HepG2 (cell line): Measurements from ENCODE around the gene TRDMT1. TPM values are rescaled to one million over a fixed set of nuclear protein-coding genes. Genes with fewer than 3 reads are reported as not detected.

Experiments used
- ATAC-seq: fragments of 200-7000 bp; cut with Tn5 transposase; 3 replicates; pipeline ENCODE4 v1.9.1; 2020; ENCODE audit warnings: mild to moderate bottlenecking, moderate library complexity
- BruUV-seq: library from RNA; stranded (reverse); fragments of 400-500 nt; replicated peaks from 2 replicates; lab custom pipeline; 2021; lab: Mats Ljungman, UMichigan
- CTCF ChIA-PET: fragments of 300-600 bp; formaldehyde crosslinking; extraction: SDS; loops from one replicate; lab custom pipeline; 2021; ENCODE audit warnings: low total read pairs, inconsistent platforms, low intra/inter-chr PET ratio; lab: Yijun Ruan, JAX
- POLR2A ChIA-PET: fragments of 350-600 bp; sonication (Branson Sonifier 250); formaldehyde crosslinking; loops from one replicate; lab custom pipeline; 2020; ENCODE audit warnings: antibody characterized with exemption, inconsistent platforms; lab: Yijun Ruan, JAX
- DNase-seq: peaks from one replicate; pipeline ENCODE4 v3.0.0-alpha.2; 2015; ENCODE audit warnings: low spot score
- FAIRE-seq: peaks from 3 replicates; lab custom pipeline; 2011; peaks lifted over from hg19 to GRCh38; lab: Jason Lieb, UNC
- H2AFZ ChIP-seq: one replicate; pipeline ENCODE4 v1.6.1; 2011; ENCODE audit warnings: low read length, inconsistent platforms
- H3K27ac ChIP-seq: fragments of 300-600 bp; 3 replicates; pipeline ENCODE4 v1.8.0; 2011; ENCODE audit warnings: mixed run types, mild to moderate bottlenecking, mixed read lengths, low read length, inconsistent platforms; ENCODE audit not compliant: insufficient read depth; ENCODE audit errors: extremely low read length
- H3K27me3 ChIP-seq, 2 experiments: fragments of 200-600 bp in 1 of 2; 2 replicates in 1 of 2; 3 replicates in 1 of 2; pipeline versions ENCODE4 v1.6.0 to v1.8.0; 2011; ENCODE audit warnings: low read length in 2 of 2, mild to moderate bottlenecking in 2 of 2, moderate library complexity in 2 of 2, inconsistent platforms in 1 of 2; ENCODE audit not compliant: insufficient read depth in 2 of 2, control insufficient read depth in 1 of 2
- H3K36me3 ChIP-seq, 2 experiments: fragments of 200-600 bp in 1 of 2; replicated peaks in 1 of 2; 2 replicates in 1 of 2; 3 replicates in 1 of 2; pipeline versions ENCODE4 v1.5.1 to v1.8.0; 2011; ENCODE audit warnings: low read length in 2 of 2, inconsistent platforms in 1 of 2; ENCODE audit not compliant: insufficient read depth in 2 of 2, control insufficient read depth in 1 of 2
- H3K4me1 ChIP-seq: 2 replicates; pipeline ENCODE4 v1.5.1; 2012; ENCODE audit warnings: low read length, inconsistent platforms; ENCODE audit not compliant: insufficient read depth
- H3K4me2 ChIP-seq: 2 replicates; pipeline ENCODE4 v1.6.0; 2011; ENCODE audit warnings: low read depth, low read length, inconsistent platforms
- H3K4me3 ChIP-seq, 3 experiments: fragments of 200-600 bp in 1 of 3; sonication (generic), shearing (Covaris generic) in 1 of 3; replicated peaks in 1 of 3; 2 replicates each; pipeline ENCODE4 v1.5.1; 2011 to 2016; ENCODE audit warnings: low read length in 3 of 3, inconsistent platforms in 2 of 3, low read depth in 2 of 3, mild to moderate bottlenecking in 2 of 3, control low read depth in 1 of 3, mixed read lengths in 1 of 3; ENCODE audit not compliant: insufficient read depth in 1 of 3
- H3K79me2 ChIP-seq: one replicate; pipeline ENCODE4 v1.6.1; 2011; ENCODE audit warnings: low read length, inconsistent platforms; ENCODE audit not compliant: insufficient read depth
- H3K9ac ChIP-seq: 2 replicates; pipeline ENCODE4 v1.6.0; 2011; ENCODE audit warnings: mild to moderate bottlenecking, low read depth, low read length, inconsistent platforms; ENCODE audit not compliant: insufficient read depth
- H3K9me3 ChIP-seq: 2 replicates; pipeline ENCODE4 v1.5.1; 2012; ENCODE audit warnings: mild to moderate bottlenecking, low read length
- H4K20me1 ChIP-seq: 2 replicates; pipeline ENCODE4 v1.6.0; 2011; ENCODE audit warnings: inconsistent platforms, mild to moderate bottlenecking, low read length, moderate library complexity; ENCODE audit not compliant: insufficient read depth
- BCLAF1 ChIP-seq: fragments of 450-650 bp; IDR thresholded peaks from 2 replicates; pipeline ENCODE4 v1.6.1; 2017; ENCODE audit warnings: mild to moderate bottlenecking
- CEBPB ChIP-seq: IDR thresholded peaks from 2 replicates; pipeline ENCODE4 v1.6.1; 2011; ENCODE audit warnings: low read depth, low read length, improper control_type of control experiment, borderline replicate concordance
- CHD4 ChIP-seq: fragments of 200-600 bp; sonication (generic); IDR thresholded peaks from 2 replicates; pipeline ENCODE4 v1.7.0; 2017; ENCODE audit warnings: mild to moderate bottlenecking, low read length, borderline replicate concordance
- FOXJ3 ChIP-seq: sonication (generic); formaldehyde crosslinking; IDR thresholded peaks from 2 replicates; pipeline ENCODE4 v1.4.0; 2020; ENCODE audit warnings: missing genetic modification reagents, mild to moderate bottlenecking, borderline replicate concordance
- HNRNPUL1 ChIP-seq: fragments of 200-400 bp; formaldehyde crosslinking; IDR thresholded peaks from 2 replicates; pipeline ENCODE4 v1.6.1; 2017; ENCODE audit warnings: low read depth, mild to moderate bottlenecking, low read length, moderate library complexity
- SIN3A ChIP-seq: IDR thresholded peaks from 2 replicates; pipeline ENCODE4 v1.6.1; 2011; ENCODE audit warnings: low read depth, mild to moderate bottlenecking, control low read depth, low read length, borderline replicate concordance
- ZNF331 ChIP-seq: sonication (generic); formaldehyde crosslinking; IDR thresholded peaks from 2 replicates; pipeline ENCODE4 v1.4.0; 2020; ENCODE audit warnings: missing genetic modification reagents
- ZNF343 ChIP-seq: sonication (generic); formaldehyde crosslinking; IDR thresholded peaks from 2 replicates; pipeline ENCODE4 v1.4.0; 2020; ENCODE audit warnings: mild to moderate bottlenecking, missing genetic modification reagents
- ZNF878 ChIP-seq: sonication (generic); formaldehyde crosslinking; IDR thresholded peaks from 2 replicates; pipeline ENCODE4 v1.8.1; 2023; ENCODE audit warnings: mild to moderate bottlenecking, missing genetic modification reagents, moderate library complexity
- WGBS: methylation state at CpG from one replicate; pipeline ENCODE4 v1.1.6; 2017; ENCODE audit warnings: low lambda C conversion rate; 5-methylcytosine and 5-hydroxymethylcytosine counted together
- in situ Hi-C: cut with HindIII; loops from 2 replicates; pipeline ENCODE4 v1.10.0; 2017; ENCODE audit warnings: low pct_unique_long_range_greater_than_20kb; ENCODE audit not compliant: extremely low pct_ligation_motif_present
- intact Hi-C: fragments of 100-400 bp; cut with micrococcal nuclease; formaldehyde crosslinking; loops from one replicate; pipeline ENCODE4 v1.10.0; 2022; ENCODE audit not compliant: unreplicated experiment
- polyA plus RNA-seq, 8 experiments: library from polyadenylated mRNA; depleted of rRNA in 3 of 8; stranded (reverse) in 7 of 8; unstranded in 1 of 8; fragments of >200 nt; fragmentation: Illumina TruSeq in 4 of 8; extraction: Trizol in 4 of 8; gene quantifications; 2 replicates each; pipeline versions ENCODE4 v1.2.1 to v1.2.3, GENCODE V29; 2011 to 2016; ENCODE audit warnings: low read depth in 4 of 8, missing spikeins in 1 of 8, mixed read lengths in 1 of 8; ENCODE audit not compliant: insufficient read depth in 1 of 8
- total RNA-seq, 5 experiments: library from RNA; depleted of rRNA; stranded (reverse); fragments of >200 nt; fragmentation: Illumina TruSeq; extraction: Trizol; gene quantifications; 2 replicates each; pipeline ENCODE4 v1.2.3, GENCODE V29; 2016; ENCODE audit warnings: low read depth in 1 of 5

The TRDMT1 gene
- total and polyA plus RNA-seq, 2 of the 13 experiments (the other 11 are each of a cell fraction or from before 2014, with no cell fraction given), result 2.0 to 3.0 TPM

DNA sequence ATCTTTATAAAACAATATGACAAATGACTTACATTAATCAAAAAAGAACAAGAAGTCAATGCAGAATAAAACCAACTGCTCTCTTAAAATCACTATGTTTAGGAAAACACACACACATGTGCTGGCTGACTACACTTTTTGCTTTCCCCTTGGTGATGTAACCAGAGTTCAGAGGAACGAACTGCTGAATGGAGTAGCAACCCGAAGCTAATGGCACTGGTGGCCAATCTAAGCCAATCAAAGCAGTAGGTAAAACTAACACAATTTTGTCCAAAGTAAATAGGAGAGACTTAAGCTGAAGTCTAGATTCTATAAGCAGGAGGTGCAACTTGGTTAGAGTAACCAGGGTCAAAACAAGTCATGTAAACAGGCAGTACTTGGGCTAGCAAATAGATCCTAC lies 38.6 kb downstream of the TRDMT1 start (continued):
- TF ChIP-seq HNRNPUL1 (no peak), ZNF331 (CRISPR knock-in tag) (no peak), ZNF878 (CRISPR knock-in tag) (no peak), ZNF343 (CRISPR knock-in tag) (no peak), BCLAF1 (no peak)

DNA sequence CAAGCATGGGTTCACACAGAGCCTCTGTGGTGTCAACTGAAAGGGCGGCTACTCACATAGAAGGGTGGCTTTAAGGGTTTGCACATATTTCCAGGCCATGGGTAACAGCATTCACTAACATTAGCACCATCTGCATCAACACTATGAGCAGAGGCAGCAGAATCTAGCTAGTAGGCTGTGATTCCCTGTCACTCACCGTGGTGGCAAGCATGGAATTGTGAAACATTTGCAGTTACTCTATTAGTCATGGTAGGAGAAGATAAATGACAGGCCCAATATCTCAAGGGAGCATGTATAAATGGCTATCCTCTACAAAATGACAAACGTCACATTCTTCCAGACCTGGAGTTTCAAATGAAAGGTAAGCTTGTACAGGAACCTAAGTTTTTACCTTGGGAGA lies 39.7 kb downstream of the TRDMT1 start:
- ATAC-seq (no peak), DNase-seq (no peak), FAIRE-seq (no peak)
- no peak overlapping the region for H3K4me3 ChIP-seq
- ChIA-PET CTCF (no interaction called here), POLR2A (no interaction called here)
- no peaks in the 10 kb centered on the region for H3K79me2 ChIP-seq
- in situ Hi-C loops, result no loop called here
- no peaks in the 10 kb centered on the region for H4K20me1 ChIP-seq
- H3K27me3 ChIP-seq, result no peaks in the 10 kb centered on the region
- H3K4me1 ChIP-seq, result no peaks in the 10 kb centered on the region
- no peak overlapping the region for H3K27ac ChIP-seq
- no TSS peak for BruUV-seq
- H3K36me3 ChIP-seq, result no peaks in the 10 kb centered on the region
- 58% methylated on average over 3 of the region's 3 CpGs for WGBS
- no peaks in the 10 kb centered on the region for H3K9me3 ChIP-seq
- no peak overlapping the region for H2AFZ ChIP-seq
- no peak for TF ChIP-seq CHD4
- no peak for TF ChIP-seq FOXJ3 (CRISPR knock-in tag)
- no peak for TF ChIP-seq SIN3A
- peak; percentile 15; the same call in 1 of the 2 replicates for TF ChIP-seq CEBPB
- intact Hi-C loops, result no loop called here
- H3K9ac ChIP-seq, result no peak overlapping the region
- no peak overlapping the region for H3K4me2 ChIP-seq
